SU-DHL-6 (cell line): Measurements from ENCODE around the gene MGAT4C.

Source experiments
- H2AFZ ChIP-seq: fragments of 200-600 bp; sonication (generic); 2 replicates; pipeline ENCODE4 v1.6.1; 2014; ENCODE audit warnings: low read depth, mild to moderate bottlenecking, moderate library complexity, mixed read lengths, antibody characterized with exemption, low read length; ENCODE audit not compliant: severe bottlenecking
- H3F3A ChIP-seq: fragments of 200-600 bp; shearing (Covaris generic); 2 replicates; pipeline ENCODE4 v1.6.0; 2016; ENCODE audit warnings: antibody characterized with exemption, mild to moderate bottlenecking; ENCODE audit not compliant: insufficient read depth
- H3K27ac ChIP-seq: fragments of 200-600 bp; sonication (generic); 2 replicates; pipeline ENCODE4 v1.5.1; 2016; ENCODE audit warnings: low read depth, mild to moderate bottlenecking, low read length, moderate library complexity, mixed read lengths
- H3K27me3 ChIP-seq: fragments of 200-600 bp; sonication (generic), shearing (Covaris generic); 2 replicates; pipeline ENCODE4 v1.6.0; 2014; ENCODE audit warnings: mild to moderate bottlenecking, low read length
- H3K36me3 ChIP-seq: fragments of 200-600 bp; sonication (generic); 2 replicates; pipeline ENCODE4 v1.6.1; 2014; ENCODE audit warnings: mild to moderate bottlenecking, low read length, mixed read lengths
- H3K4me2 ChIP-seq: fragments of 300-600, 200-600 bp; shearing (Covaris generic), sonication (generic); 2 replicates; pipeline ENCODE4 v1.6.0; 2014; ENCODE audit warnings: low read length, low read depth, mild to moderate bottlenecking; ENCODE audit not compliant: poor library complexity, severe bottlenecking
- H3K4me3 ChIP-seq: fragments of 200-600 bp; sonication (generic); 2 replicates; pipeline ENCODE4 v1.5.1; 2014; ENCODE audit warnings: antibody characterized with exemption, low read length, mild to moderate bottlenecking, mixed read lengths; ENCODE audit not compliant: insufficient read depth, poor library complexity, severe bottlenecking
- H3K79me2 ChIP-seq: fragments of 200-600 bp; sonication (generic); 2 replicates; pipeline ENCODE4 v1.6.1; 2014; ENCODE audit warnings: mild to moderate bottlenecking, low read length, moderate library complexity; ENCODE audit not compliant: insufficient read depth
- H3K9ac ChIP-seq: fragments of 200-600 bp; sonication (generic); 2 replicates; pipeline ENCODE4 v1.7.0; 2014; ENCODE audit warnings: mild to moderate bottlenecking, low read length
- H3K9me2 ChIP-seq: fragments of 200-600 bp; sonication (generic); replicated peaks from 2 replicates; pipeline ENCODE4 v1.6.1; 2014; ENCODE audit warnings: low read length; ENCODE audit not compliant: insufficient read depth
- H3K9me3 ChIP-seq: fragments of 200-600 bp; sonication (generic); 2 replicates; pipeline ENCODE4 v1.6.1; 2014; ENCODE audit warnings: low read length, mixed read lengths; ENCODE audit not compliant: insufficient read depth
- H4K20me1 ChIP-seq: fragments of 200-600 bp; sonication (generic); 2 replicates; pipeline ENCODE4 v1.6.1; 2014; ENCODE audit warnings: low read depth, mild to moderate bottlenecking, antibody characterized with exemption, low read length, moderate library complexity, mixed read lengths
- CTCF ChIP-seq: fragments of 200-600 bp; sonication (generic); IDR thresholded peaks from one replicate; pipeline ENCODE4 v1.5.1; 2017; ENCODE audit warnings: antibody characterized with exemption, mild to moderate bottlenecking, low read length, moderate library complexity; ENCODE audit not compliant: insufficient read depth, poor library complexity, severe bottlenecking
- EZH2phosphoT487 ChIP-seq: fragments of 200-600 bp; sonication (generic), shearing (Covaris generic); conservative IDR thresholded peaks from 2 replicates; pipeline ENCODE4 v1.6.1; 2018; ENCODE audit warnings: mild to moderate bottlenecking, antibody characterized with exemption, low read length, moderate library complexity, mixed read lengths

MGAT4C gene

GRCh38 chr12:86198696-86199444 is 57.3 kb downstream of the MGAT4C start:
- no peaks in the 10 kb centered on the region for H4K20me1 ChIP-seq
- H3K27me3 ChIP-seq: no peaks in the 10 kb centered on the region
- H3K27ac ChIP-seq: no peak overlapping the region
- H3F3A ChIP-seq: no peaks in the 10 kb centered on the region
- no peak overlapping the region for H2AFZ ChIP-seq
- H3K79me2 ChIP-seq: no peaks in the 10 kb centered on the region
- no peaks in the 10 kb centered on the region for H3K9me3 ChIP-seq
- no peaks in the 10 kb centered on the region for H3K36me3 ChIP-seq
- no peak overlapping the region for H3K9ac ChIP-seq
- H3K4me3 ChIP-seq: no peak overlapping the region
- H3K9me2 ChIP-seq: no peaks in the 10 kb centered on the region
- no peak for TF ChIP-seq EZH2phosphoT487
- TF ChIP-seq CTCF: no peak
- H3K4me2 ChIP-seq: no peak overlapping the region

DNA sequence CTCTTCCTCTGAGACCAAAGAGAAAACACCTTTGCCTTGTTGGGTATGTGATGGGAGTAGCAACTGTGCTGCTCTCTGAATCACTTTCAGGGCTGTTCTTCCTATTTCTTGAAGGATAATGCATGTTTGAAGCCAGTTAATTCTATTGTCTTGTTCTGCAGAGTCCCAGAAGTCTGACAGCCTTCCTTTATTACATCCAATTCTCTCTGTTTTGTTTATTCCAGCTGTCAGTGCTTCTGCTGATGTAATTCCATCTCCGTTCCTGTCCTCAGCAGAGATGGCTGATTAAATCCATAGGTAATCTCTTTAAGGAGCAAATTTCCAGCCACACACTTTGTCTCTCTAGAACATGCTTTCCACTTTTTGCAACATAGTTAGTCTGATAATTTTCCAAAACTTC is 59.7 kb downstream of the MGAT4C start:
- Histone ChIP-seq H3K79me2 (no peaks in the 10 kb centered on the region), H2AFZ (no peak overlapping the region), H3K27ac (no peak overlapping the region), H3K4me2 (no peak overlapping the region), H3K27me3 (no peaks in the 10 kb centered on the region), H3K9ac (no peak overlapping the region), H3F3A (no peaks in the 10 kb centered on the region), H3K36me3 (no peaks in the 10 kb centered on the region), H3K9me2 (no peaks in the 10 kb centered on the region), H4K20me1 (no peaks in the 10 kb centered on the region), H3K4me3 (no peak overlapping the region), H3K9me3 (no peaks in the 10 kb centered on the region)
- no peak for TF ChIP-seq CTCF
- TF ChIP-seq EZH2phosphoT487: no peak

DNA sequence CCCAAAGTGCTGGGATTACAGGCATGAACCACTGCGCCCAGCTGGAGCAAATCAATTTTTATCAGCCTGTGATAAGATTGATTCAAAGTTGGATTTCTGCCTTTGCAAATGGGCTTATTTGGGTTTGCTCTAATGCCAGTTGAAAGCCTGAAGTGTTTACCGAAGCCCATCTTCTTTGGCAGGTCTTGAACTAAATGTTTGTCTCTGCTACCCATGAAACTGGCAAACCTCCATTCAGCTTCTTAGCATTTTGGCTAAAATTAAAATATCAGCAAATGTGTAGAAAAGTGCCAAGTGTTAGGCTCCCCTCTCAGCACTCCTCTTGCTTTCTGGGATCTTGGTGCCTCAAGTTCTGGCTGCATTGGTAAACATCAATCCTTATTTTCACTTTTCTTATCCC is 61.5 kb downstream of the MGAT4C start:
- Histone ChIP-seq H3K4me3 (no peak overlapping the region), H3K4me2 (no peak overlapping the region), H3K27me3 (no peaks in the 10 kb centered on the region), H3F3A (no peaks in the 10 kb centered on the region), H3K79me2 (no peaks in the 10 kb centered on the region), H3K9me3 (no peaks in the 10 kb centered on the region), H3K9me2 (no peaks in the 10 kb centered on the region), H4K20me1 (no peaks in the 10 kb centered on the region), H3K27ac (no peak overlapping the region), H3K36me3 (no peaks in the 10 kb centered on the region), H2AFZ (no peak overlapping the region), H3K9ac (no peak overlapping the region)
- TF ChIP-seq CTCF (no peak), EZH2phosphoT487 (no peak)
